Right atrium auricular region (tissue), 2 donors: Measurements from ENCODE around the gene AKT2. TPM values are rescaled to one million over a fixed set of nuclear protein-coding genes. Genes with fewer than 3 reads are reported as not detected.

ENCODE experiments used
- DNase-seq: peaks from one replicate; pipeline ENCODE4 v3.0.0-alpha.2; 2019; ENCODE audit warnings: low spot score
- H3K27ac ChIP-seq, 2 donors: fragments of 200-600 bp; sonication (generic); 1 replicate in 1 of 2; 2 replicates in 1 of 2; pipeline ENCODE4 v1.5.1; 2016 to 2019
- H3K27me3 ChIP-seq, 2 donors: fragments of 200-600 bp; sonication (generic); one replicate each; pipeline versions ENCODE4 v1.5.1 to v1.6.0; 2017 to 2019
- H3K36me3 ChIP-seq: fragments of 200-600 bp; sonication (generic); one replicate; pipeline ENCODE4 v1.5.1; 2016
- H3K4me1 ChIP-seq, 2 donors: fragments of 200-600 bp; sonication (generic); one replicate each; pipeline versions ENCODE4 v1.5.1 to v1.6.0; 2017 to 2019
- H3K4me3 ChIP-seq, 2 donors: fragments of 200-600 bp; sonication (generic); 1 replicate in 1 of 2; 2 replicates in 1 of 2; pipeline ENCODE4 v1.5.1; 2017 to 2019; ENCODE audit warnings: mild to moderate bottlenecking in 1 of 2, moderate library complexity in 1 of 2
- H3K9me3 ChIP-seq, 2 donors: fragments of 200-600 bp; sonication (generic); one replicate each; pipeline ENCODE4 v1.5.1; 2019
- CTCF ChIP-seq, 2 donors: fragments of 200-600 bp; sonication (generic); IDR thresholded peaks; one replicate each; pipeline ENCODE4 v1.5.1; 2019; ENCODE audit warnings: antibody characterized with exemption in 2 of 2
- total RNA-seq, 2 donors: library from RNA; depleted of rRNA; stranded (reverse); fragments of >200 nt; gene quantifications; one replicate each; pipeline ENCODE4 v1.1.0, GENCODE V29; 2016

The AKT2 gene
- total RNA-seq, 2 donors from 2014 or later: 63.3 to 76.7 TPM

GRCh38 chr19:40257096-40257517, 28.0 kb downstream of the AKT2 start:
- Histone ChIP-seq H3K4me1 (peaks cover 0 to 28% of the 10 kb centered on the region in 2 donors), H3K36me3 (peaks cover 27% of the 10 kb centered on the region), H3K27me3 (no peaks in the 10 kb centered on the region), H3K4me3 (no peak overlapping the region), H3K9me3 (no peaks in the 10 kb centered on the region), H3K27ac (peak overlapping the region in 1 of 2 donors; percentile 26)
- DNase-seq: no peak
- TF ChIP-seq CTCF (IDR thresholded peaks at IDR 0.05): no peak

GRCh38 chr19:40256512-40256911, 28.6 kb downstream of the AKT2 start:
- no peak for TF ChIP-seq CTCF (IDR thresholded peaks at IDR 0.05)
- peaks cover 27% of the 10 kb centered on the region for H3K36me3 ChIP-seq
- DNase-seq: no peak
- H3K4me1 ChIP-seq: peaks cover 0 to 28% of the 10 kb centered on the region in 2 donors
- no peaks in the 10 kb centered on the region for H3K27me3 ChIP-seq
- no peaks in the 10 kb centered on the region for H3K9me3 ChIP-seq
- H3K27ac ChIP-seq: peak overlapping the region in 1 of 2 donors; percentile 26
- no peak overlapping the region for H3K4me3 ChIP-seq

- H3K36me3 ChIP-seq: peaks cover 27% of the 10 kb centered on the region
These were observed 29.5 kb downstream of the AKT2 start for GRCh38 chr19:40255619-40256166.

GRCh38 chr19:40254714-40255418, 30.3 kb downstream of the AKT2 start:
- H3K4me1 ChIP-seq: peaks cover 0 to 24% of the 10 kb centered on the region in 2 donors
- no peaks in the 10 kb centered on the region for H3K9me3 ChIP-seq
- peaks cover 27% of the 10 kb centered on the region for H3K36me3 ChIP-seq
- no peak for DNase-seq
- no peak overlapping the region for H3K4me3 ChIP-seq
- H3K27me3 ChIP-seq: no peaks in the 10 kb centered on the region
- H3K27ac ChIP-seq: no peak overlapping the region
- no peak for TF ChIP-seq CTCF (IDR thresholded peaks at IDR 0.05)

More at GRCh38 chr19:40255619-40256166, 29.5 kb downstream of the AKT2 start:
- no peak for TF ChIP-seq CTCF (IDR thresholded peaks at IDR 0.05)
- H3K4me1 ChIP-seq: peaks cover 0 to 28% of the 10 kb centered on the region in 2 donors
- no peaks in the 10 kb centered on the region for H3K9me3 ChIP-seq
- H3K4me3 ChIP-seq: no peak overlapping the region
- DNase-seq: no peak
- no peak overlapping the region for H3K27ac ChIP-seq
- no peaks in the 10 kb centered on the region for H3K27me3 ChIP-seq

GRCh38 chr19:40253611-40254092, 31.5 kb downstream of the AKT2 start:
- H3K4me3 ChIP-seq: no peak overlapping the region
- TF ChIP-seq CTCF (IDR thresholded peaks at IDR 0.05): no peak
- H3K9me3 ChIP-seq: no peaks in the 10 kb centered on the region
- peaks cover 0 to 22% of the 10 kb centered on the region in 2 donors for H3K4me1 ChIP-seq
- no peak for DNase-seq
- H3K27ac ChIP-seq: no peak overlapping the region
- H3K27me3 ChIP-seq: no peaks in the 10 kb centered on the region
- peaks cover 31% of the 10 kb centered on the region for H3K36me3 ChIP-seq
